GM18951 (cell line): ENCODE data around the gene TAS2R16.

Experiments used
- POLR2A ChIP-seq: IDR thresholded peaks from 4 replicates; pipeline ENCODE4 v1.6.1; 2011; ENCODE audit warnings: mild to moderate bottlenecking; ENCODE audit not compliant: insufficient read length, insufficient read depth; ENCODE audit errors: extremely low read depth
- in situ Hi-C: fragments of 300-500 bp; cut with MboI; formaldehyde crosslinking; loops from one replicate; pipeline ENCODE4 v1.12.0; 2022; ENCODE audit warnings: low sequenced_read_pairs, mixed read lengths, inconsistent platforms; ENCODE audit not compliant: unreplicated experiment

The TAS2R16 gene

DNA sequence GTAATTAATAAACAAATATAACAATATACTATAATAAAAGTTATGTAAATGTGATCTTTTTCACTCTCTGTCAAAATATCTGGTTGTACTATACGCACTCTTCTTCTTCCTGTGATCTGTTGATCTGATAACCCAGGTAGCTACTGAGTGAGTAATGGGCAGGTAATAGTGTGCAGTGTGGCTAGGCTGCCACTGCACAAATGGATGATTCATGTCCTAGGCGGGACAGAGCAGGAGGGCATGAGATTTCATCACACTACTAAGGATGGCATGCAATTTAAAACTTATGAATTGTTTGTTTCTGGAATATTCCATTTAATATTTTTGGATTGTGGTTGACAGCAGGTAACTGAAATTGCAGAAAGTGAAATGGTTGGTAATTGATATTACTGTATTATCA lies 44.5 kb downstream of the TAS2R16 start:
- in situ Hi-C loops = no loop called here
- TF ChIP-seq POLR2A = no peak

DNA sequence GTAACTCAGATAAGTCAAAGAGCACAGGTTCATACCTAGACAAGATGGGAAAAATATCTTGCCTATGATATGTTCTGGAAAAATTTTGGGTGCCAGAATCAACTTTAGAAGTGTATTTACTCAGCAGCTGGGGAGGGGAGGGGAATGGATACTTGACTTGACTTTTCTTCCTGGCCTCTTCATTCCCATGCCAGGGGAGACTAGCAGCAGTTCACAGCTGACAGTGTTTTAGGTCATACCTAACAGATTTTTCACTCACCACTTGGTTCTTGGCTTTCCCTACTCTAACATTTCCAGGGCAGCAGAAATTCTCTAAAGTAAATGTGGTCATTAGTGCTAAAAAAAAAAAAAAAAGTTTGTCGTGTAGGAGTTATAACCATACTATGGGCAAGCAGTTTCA lies 46.3 kb downstream of the TAS2R16 start:
- in situ Hi-C loops = no loop called here
- TF ChIP-seq POLR2A = no peak
